HEK293 (cell line): Measurements from ENCODE around the gene C5AR2.

Experiments
- GLI2 ChIP-seq: fragments of 450-650 bp; formaldehyde crosslinking; IDR thresholded peaks from 2 replicates; pipeline ENCODE4; 2017; ENCODE audit warnings: missing biosample characterization, missing genetic modification characterization, low read depth, borderline replicate concordance
- GLI4 ChIP-seq: fragments of 450-650 bp; formaldehyde crosslinking; IDR thresholded peaks from 2 replicates; pipeline ENCODE4 v1.5.1; 2016; ENCODE audit warnings: missing biosample characterization, missing genetic modification characterization
- HOXC10 ChIP-seq: sonication (generic); formaldehyde crosslinking; IDR thresholded peaks from 2 replicates; pipeline ENCODE4 v1.8.1; 2023; ENCODE audit warnings: mild to moderate bottlenecking, missing genetic modification reagents
- KLF10 ChIP-seq: fragments of 450-650 bp; IDR thresholded peaks from 2 replicates; pipeline ENCODE4 v1.5.1; 2018; ENCODE audit warnings: missing biosample characterization, mild to moderate bottlenecking, missing genetic modification characterization
- PATZ1 ChIP-seq: fragments of 450-650 bp; formaldehyde crosslinking; IDR thresholded peaks from 2 replicates; pipeline ENCODE4 v1.5.1; 2016; ENCODE audit warnings: missing biosample characterization, missing genetic modification characterization
- ZBTB21 ChIP-seq: fragments of 450-650 bp; formaldehyde crosslinking; IDR thresholded peaks from 2 replicates; pipeline ENCODE4 v1.5.1; 2017; ENCODE audit warnings: missing biosample characterization, missing genetic modification characterization
- ZBTB8A ChIP-seq: fragments of 450-650 bp; formaldehyde crosslinking; IDR thresholded peaks from 2 replicates; pipeline ENCODE4 v1.5.1; 2016; ENCODE audit warnings: missing biosample characterization, missing genetic modification characterization
- ZEB2 ChIP-seq: fragments of 450-650 bp; formaldehyde crosslinking; IDR thresholded peaks from 2 replicates; pipeline ENCODE4 v1.5.1; 2016; ENCODE audit warnings: missing biosample characterization, missing genetic modification characterization
- ZNF16 ChIP-seq: fragments of 450-650 bp; formaldehyde crosslinking; IDR thresholded peaks from 2 replicates; pipeline ENCODE4 v1.5.1; 2016; ENCODE audit warnings: low read depth, missing biosample characterization, missing genetic modification characterization
- ZNF239 ChIP-seq: fragments of 450-650 bp; formaldehyde crosslinking; IDR thresholded peaks from 2 replicates; pipeline ENCODE4 v1.5.1; 2016; ENCODE audit warnings: missing biosample characterization, missing genetic modification characterization
- ZNF24 ChIP-seq: fragments of 450-650 bp; formaldehyde crosslinking; IDR thresholded peaks from 2 replicates; pipeline ENCODE4 v1.5.1; 2016; ENCODE audit warnings: missing biosample characterization, missing genetic modification characterization
- ZNF354C ChIP-seq: fragments of 450-650 bp; formaldehyde crosslinking; IDR thresholded peaks from 2 replicates; pipeline ENCODE4 v1.5.1; 2016; ENCODE audit warnings: missing biosample characterization, missing genetic modification characterization, low read depth, borderline replicate concordance
- ZNF394 ChIP-seq: fragments of 450-650 bp; formaldehyde crosslinking; IDR thresholded peaks from 2 replicates; pipeline ENCODE4 v1.5.1; 2016; ENCODE audit warnings: missing biosample characterization, missing genetic modification characterization, mild to moderate bottlenecking, moderate library complexity, borderline replicate concordance
- ZNF398 ChIP-seq: fragments of 450-650 bp; formaldehyde crosslinking; IDR thresholded peaks from 2 replicates; pipeline ENCODE4 v1.5.1; 2017; ENCODE audit warnings: missing biosample characterization, missing genetic modification characterization
- ZNF416 ChIP-seq: fragments of 450-650 bp; formaldehyde crosslinking; IDR thresholded peaks from 2 replicates; pipeline ENCODE4 v1.5.1; 2016; ENCODE audit warnings: missing biosample characterization, missing genetic modification characterization
- ZNF423 ChIP-seq: fragments of 450-650 bp; formaldehyde crosslinking; IDR thresholded peaks from 2 replicates; pipeline ENCODE4 v1.5.1; 2016; ENCODE audit warnings: missing biosample characterization, missing genetic modification characterization
- ZNF513 ChIP-seq: fragments of 450-650 bp; IDR thresholded peaks from 2 replicates; pipeline ENCODE4 v1.5.1; 2018; ENCODE audit warnings: missing biosample characterization, missing genetic modification characterization
- ZNF549 ChIP-seq: fragments of 450-650 bp; IDR thresholded peaks from 2 replicates; pipeline ENCODE4 v1.5.1; 2018; ENCODE audit warnings: missing biosample characterization, missing genetic modification characterization, mild to moderate bottlenecking, inconsistent platforms, moderate library complexity
- ZNF600 ChIP-seq: fragments of 450-650 bp; formaldehyde crosslinking; IDR thresholded peaks from 2 replicates; pipeline ENCODE4 v1.5.1; 2016; ENCODE audit warnings: missing biosample characterization, missing genetic modification characterization
- ZNF654 ChIP-seq: fragments of 450-650 bp; formaldehyde crosslinking; IDR thresholded peaks from 2 replicates; pipeline ENCODE4 v1.5.1; 2016; ENCODE audit warnings: low read depth, missing biosample characterization, missing genetic modification characterization
- ZNF791 ChIP-seq: fragments of 450-650 bp; formaldehyde crosslinking; IDR thresholded peaks from 2 replicates; pipeline ENCODE4 v1.5.1; 2016; ENCODE audit warnings: missing biosample characterization, missing genetic modification characterization
- ZSCAN16 ChIP-seq: fragments of 450-650 bp; formaldehyde crosslinking; IDR thresholded peaks from 2 replicates; pipeline ENCODE4 v1.5.1; 2016; ENCODE audit warnings: missing biosample characterization, missing genetic modification characterization
- ZSCAN4 ChIP-seq: fragments of 450-650 bp; formaldehyde crosslinking; IDR thresholded peaks from 2 replicates; pipeline ENCODE4 v1.5.1; 2017; ENCODE audit warnings: missing biosample characterization, missing genetic modification characterization
- TF ChIP-seq, protein P1 (sequence below): fragments of 450-650 bp; formaldehyde crosslinking; IDR thresholded peaks from 2 replicates; pipeline ENCODE4 v1.5.1; 2016; ENCODE audit warnings: missing biosample characterization, missing genetic modification characterization
- TF ChIP-seq, protein P2 (sequence below): fragments of 450-650 bp; IDR thresholded peaks from 2 replicates; pipeline ENCODE4 v1.5.1; 2018; ENCODE audit warnings: missing biosample characterization, mild to moderate bottlenecking, missing genetic modification characterization

C5AR2 gene

GRCh38 chr19:47315125-47315821 lies 16.7 kb upstream of the C5AR2 start (continued):
- no peak for TF ChIP-seq ZSCAN4 (tag by site-specific recombination)
- TF ChIP-seq ZEB2 (tag by site-specific recombination) = no peak
- TF ChIP-seq ZNF791 = no peak
- TF ChIP-seq ZNF513 (tag by site-specific recombination) = no peak
- TF ChIP-seq ZNF239 (tag by site-specific recombination) = no peak
- TF ChIP-seq ZBTB8A (tag by site-specific recombination) = no peak
- no peak for TF ChIP-seq ZNF654 (tag by site-specific recombination)
- no peak for TF ChIP-seq HOXC10 (CRISPR knock-in tag)
- no peak for TF ChIP-seq ZNF423 (tag by site-specific recombination)
- peak; percentile 26; the same call in 1 of the 2 replicates for TF ChIP-seq ZNF398
- TF ChIP-seq ZNF354C (tag by site-specific recombination) = no peak
- TF ChIP-seq KLF10 = no peak
- no peak for TF ChIP-seq ZNF416 (tag by site-specific recombination)
- TF ChIP-seq, protein P1, sequence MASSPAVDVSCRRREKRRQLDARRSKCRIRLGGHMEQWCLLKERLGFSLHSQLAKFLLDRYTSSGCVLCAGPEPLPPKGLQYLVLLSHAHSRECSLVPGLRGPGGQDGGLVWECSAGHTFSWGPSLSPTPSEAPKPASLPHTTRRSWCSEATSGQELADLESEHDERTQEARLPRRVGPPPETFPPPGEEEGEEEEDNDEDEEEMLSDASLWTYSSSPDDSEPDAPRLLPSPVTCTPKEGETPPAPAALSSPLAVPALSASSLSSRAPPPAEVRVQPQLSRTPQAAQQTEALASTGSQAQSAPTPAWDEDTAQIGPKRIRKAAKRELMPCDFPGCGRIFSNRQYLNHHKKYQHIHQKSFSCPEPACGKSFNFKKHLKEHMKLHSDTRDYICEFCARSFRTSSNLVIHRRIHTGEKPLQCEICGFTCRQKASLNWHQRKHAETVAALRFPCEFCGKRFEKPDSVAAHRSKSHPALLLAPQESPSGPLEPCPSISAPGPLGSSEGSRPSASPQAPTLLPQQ (tag by site-specific recombination) = 0 out of 2 replicates have a peak, but pooled peaks have one; percentile 51
- no peak for TF ChIP-seq ZNF394 (tag by site-specific recombination)
- TF ChIP-seq GLI2 (tag by site-specific recombination) = no peak
- no peak for TF ChIP-seq ZSCAN16
- no peak for TF ChIP-seq ZNF600 (tag by site-specific recombination)
- TF ChIP-seq ZBTB21 = peak; percentile 88
- peak; percentile 62 for TF ChIP-seq PATZ1 (tag by site-specific recombination)
- TF ChIP-seq GLI4 = no peak
- TF ChIP-seq ZNF549 = no peak
- TF ChIP-seq, protein P2, sequence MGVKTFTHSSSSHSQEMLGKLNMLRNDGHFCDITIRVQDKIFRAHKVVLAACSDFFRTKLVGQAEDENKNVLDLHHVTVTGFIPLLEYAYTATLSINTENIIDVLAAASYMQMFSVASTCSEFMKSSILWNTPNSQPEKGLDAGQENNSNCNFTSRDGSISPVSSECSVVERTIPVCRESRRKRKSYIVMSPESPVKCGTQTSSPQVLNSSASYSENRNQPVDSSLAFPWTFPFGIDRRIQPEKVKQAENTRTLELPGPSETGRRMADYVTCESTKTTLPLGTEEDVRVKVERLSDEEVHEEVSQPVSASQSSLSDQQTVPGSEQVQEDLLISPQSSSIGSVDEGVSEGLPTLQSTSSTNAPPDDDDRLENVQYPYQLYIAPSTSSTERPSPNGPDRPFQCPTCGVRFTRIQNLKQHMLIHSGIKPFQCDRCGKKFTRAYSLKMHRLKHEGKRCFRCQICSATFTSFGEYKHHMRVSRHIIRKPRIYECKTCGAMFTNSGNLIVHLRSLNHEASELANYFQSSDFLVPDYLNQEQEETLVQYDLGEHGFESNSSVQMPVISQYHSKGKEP (tag by site-specific recombination) = no peak
- TF ChIP-seq ZNF24 (tag by site-specific recombination) = peak; percentile 50; the same call in 1 of the 2 replicates
- TF ChIP-seq ZNF16 = no peak
